Measurements from ENCODE around the gene MCHR2. TPM values are rescaled to one million over a fixed set of nuclear protein-coding genes. Genes with fewer than 3 reads are reported as not detected.

The MCHR2 gene
- total RNA-seq, 1 donor from 2014 or later: not detected

- peak; percentile 13 for DNase-seq (ENCODE audit: low read depth)
- TF ChIP-seq, protein P1, sequence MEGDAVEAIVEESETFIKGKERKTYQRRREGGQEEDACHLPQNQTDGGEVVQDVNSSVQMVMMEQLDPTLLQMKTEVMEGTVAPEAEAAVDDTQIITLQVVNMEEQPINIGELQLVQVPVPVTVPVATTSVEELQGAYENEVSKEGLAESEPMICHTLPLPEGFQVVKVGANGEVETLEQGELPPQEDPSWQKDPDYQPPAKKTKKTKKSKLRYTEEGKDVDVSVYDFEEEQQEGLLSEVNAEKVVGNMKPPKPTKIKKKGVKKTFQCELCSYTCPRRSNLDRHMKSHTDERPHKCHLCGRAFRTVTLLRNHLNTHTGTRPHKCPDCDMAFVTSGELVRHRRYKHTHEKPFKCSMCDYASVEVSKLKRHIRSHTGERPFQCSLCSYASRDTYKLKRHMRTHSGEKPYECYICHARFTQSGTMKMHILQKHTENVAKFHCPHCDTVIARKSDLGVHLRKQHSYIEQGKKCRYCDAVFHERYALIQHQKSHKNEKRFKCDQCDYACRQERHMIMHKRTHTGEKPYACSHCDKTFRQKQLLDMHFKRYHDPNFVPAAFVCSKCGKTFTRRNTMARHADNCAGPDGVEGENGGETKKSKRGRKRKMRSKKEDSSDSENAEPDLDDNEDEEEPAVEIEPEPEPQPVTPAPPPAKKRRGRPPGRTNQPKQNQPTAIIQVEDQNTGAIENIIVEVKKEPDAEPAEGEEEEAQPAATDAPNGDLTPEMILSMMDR (conservative IDR thresholded peaks at IDR 0.05; ENCODE audit: low read depth, low read length): peak; percentile 65
- H3K4me3 ChIP-seq (ENCODE audit: low read depth, low read length): no peak overlapping the region
Measured at GRCh38 chr6:99905209-99906106, 88.6 kb downstream of the MCHR2 start.

GRCh38 chr6:99901596-99902384 is 92.2 kb downstream of the MCHR2 start:
- no peak for DNase-seq (ENCODE audit: low read depth)
- no peak overlapping the region for H3K4me3 ChIP-seq (ENCODE audit: low read depth, low read length)
- TF ChIP-seq, protein P1 (conservative IDR thresholded peaks at IDR 0.05; ENCODE audit: low read depth, low read length): no peak

- no peak overlapping the region for H3K4me3 ChIP-seq (ENCODE audit: low read depth, low read length)
- TF ChIP-seq, protein P1 (conservative IDR thresholded peaks at IDR 0.05; ENCODE audit: low read depth, low read length): no peak
- DNase-seq (ENCODE audit: low read depth): no peak
Measured at GRCh38 chr6:99894815-99895214, 99.2 kb downstream of the MCHR2 start.

DNA sequence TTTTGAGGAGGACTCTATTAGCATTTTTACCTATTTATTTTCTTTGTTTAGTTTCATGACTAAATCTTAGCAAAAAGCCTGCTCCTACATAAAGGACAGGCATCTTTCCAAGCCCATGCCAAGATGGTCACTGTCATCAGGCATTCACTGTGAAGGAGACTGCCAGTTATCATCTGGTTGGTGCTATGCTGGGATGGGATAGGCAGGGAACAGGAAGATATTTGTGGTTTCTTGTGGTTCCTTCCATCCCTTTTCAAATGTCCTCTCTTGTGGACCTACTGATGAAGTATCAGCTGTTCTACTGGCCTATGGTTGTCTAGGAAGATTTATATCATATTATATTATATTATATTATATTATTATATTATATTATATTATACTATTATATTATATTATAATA is 107.0 kb downstream of the MCHR2 start:
- H3K4me3 ChIP-seq (ENCODE audit: low read depth, low read length): no peak overlapping the region
- TF ChIP-seq, protein P1 (conservative IDR thresholded peaks at IDR 0.05; ENCODE audit: low read depth, low read length): no peak
- no peak for DNase-seq (ENCODE audit: low read depth)

DNA sequence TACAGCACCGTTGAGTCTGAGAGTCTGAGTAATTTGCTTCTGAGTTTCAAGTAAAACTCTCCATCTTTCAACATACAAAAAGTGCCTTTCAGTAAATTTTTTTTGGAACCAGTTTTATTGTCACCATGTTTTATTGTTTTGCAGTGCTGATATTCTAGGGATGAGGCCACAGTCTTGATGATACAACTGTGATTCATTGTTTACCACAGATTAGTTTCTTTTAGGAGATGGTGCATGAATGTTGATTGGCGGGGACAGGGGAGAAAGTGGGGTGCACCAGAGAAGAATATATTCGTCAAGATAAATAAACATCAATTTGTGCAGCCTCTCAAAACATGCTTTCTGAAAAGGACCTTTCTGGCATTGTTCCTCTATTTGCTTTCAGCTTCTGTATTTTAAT is 109.0 kb downstream of the MCHR2 start:
- DNase-seq (ENCODE audit: low read depth): no peak
- TF ChIP-seq, protein P1 (conservative IDR thresholded peaks at IDR 0.05; ENCODE audit: low read depth, low read length): no peak

DNA sequence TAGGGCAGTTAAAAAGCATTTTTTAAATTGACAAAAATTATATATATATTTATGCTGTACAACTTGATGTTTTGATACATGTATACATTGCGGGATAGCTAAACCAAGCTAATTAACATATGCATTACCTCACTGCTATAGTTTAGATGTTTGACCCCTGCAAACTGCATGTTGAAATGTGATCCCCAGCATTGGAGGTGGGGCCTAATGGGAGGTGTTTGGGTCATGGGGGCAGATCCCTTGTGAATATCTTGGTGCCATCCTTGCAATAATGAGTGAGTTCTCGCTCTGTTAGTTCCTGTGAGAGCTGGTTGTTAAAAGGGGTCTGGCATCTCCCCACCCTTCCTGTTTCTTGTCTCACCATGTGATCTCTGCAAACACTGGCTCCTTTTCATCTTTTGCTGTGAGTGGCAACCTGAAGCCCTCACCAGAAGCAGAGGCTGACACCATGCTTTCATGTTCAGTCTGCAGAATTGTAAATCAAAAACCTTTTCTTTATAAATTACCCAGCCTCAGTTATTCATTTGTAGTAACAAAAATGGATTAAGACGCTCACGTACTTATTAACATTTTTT is 111.8 kb downstream of the MCHR2 start:
- no peak for DNase-seq (ENCODE audit: low read depth)
- H3K4me3 ChIP-seq (ENCODE audit: low read depth, low read length): no peak overlapping the region
- TF ChIP-seq, protein P1 (conservative IDR thresholded peaks at IDR 0.05; ENCODE audit: low read depth, low read length): no peak

More for the DNA sequence above, 109.0 kb downstream of the MCHR2 start:
- H3K4me3 ChIP-seq (ENCODE audit: low read depth, low read length): no peak overlapping the region
